ES-I3 (cell line): ENCODE results near the gene TTC22.

Source experiments
- H3K36me3 ChIP-seq: 2 replicates; pipeline ENCODE4 v1.6.1; 2013; ENCODE audit warnings: mild to moderate bottlenecking, low read length, control low read depth, moderate library complexity; ENCODE audit not compliant: insufficient read depth
- H3K4me1 ChIP-seq: 2 replicates; pipeline ENCODE4 v1.6.1; 2013; ENCODE audit warnings: mild to moderate bottlenecking, control low read depth, low read length; ENCODE audit not compliant: insufficient read depth
- H3K9ac ChIP-seq: 2 replicates; pipeline ENCODE4 v1.6.1; 2013; ENCODE audit warnings: low read depth, mild to moderate bottlenecking, low read length, moderate library complexity
- H3K9me3 ChIP-seq: 2 replicates; pipeline ENCODE4 v1.6.1; 2013; ENCODE audit warnings: mild to moderate bottlenecking, low read length, moderate library complexity; ENCODE audit not compliant: control insufficient read depth, insufficient read depth

Gene TTC22

GRCh38 chr1:54745864-54746263 lies 55.3 kb downstream of the TTC22 start:
- Histone ChIP-seq H3K36me3 (peaks cover 6% of the 10 kb centered on the region; the same call in 1 of the 2 replicates), H3K9ac (no peak overlapping the region), H3K9me3 (no peaks in the 10 kb centered on the region)

GRCh38 chr1:54745274-54745673 lies 55.8 kb downstream of the TTC22 start:
- H3K4me1 ChIP-seq: no peaks in the 10 kb centered on the region
- H3K9me3 ChIP-seq: no peaks in the 10 kb centered on the region
- H3K9ac ChIP-seq: no peak overlapping the region
- H3K36me3 ChIP-seq: peaks cover 6% of the 10 kb centered on the region; the same call in 1 of the 2 replicates

More at GRCh38 chr1:54745864-54746263, 55.3 kb downstream of the TTC22 start:
- no peaks in the 10 kb centered on the region for H3K4me1 ChIP-seq

DNA sequence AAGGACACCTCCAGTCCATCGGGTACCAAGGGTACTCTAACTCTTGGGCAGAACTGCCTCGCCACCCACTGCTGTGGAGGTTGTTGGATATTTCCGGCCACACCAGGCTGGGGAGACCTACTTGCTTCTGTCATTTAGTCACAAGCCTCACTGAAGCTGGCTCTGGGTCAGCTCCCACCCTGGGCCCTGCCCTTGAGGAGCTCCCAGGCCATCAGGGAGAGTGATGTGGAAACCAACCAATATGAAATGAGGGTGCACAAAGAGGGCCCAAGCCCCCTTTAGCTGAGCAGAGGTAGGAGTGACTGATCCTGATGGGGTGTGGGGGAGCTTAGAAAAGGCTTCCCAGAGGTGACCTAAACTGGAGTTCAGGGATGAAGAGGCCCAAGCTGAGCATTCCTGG lies 56.4 kb downstream of the TTC22 start:
- Histone ChIP-seq H3K9ac (no peak overlapping the region), H3K9me3 (no peaks in the 10 kb centered on the region), H3K4me1 (no peaks in the 10 kb centered on the region), H3K36me3 (peaks cover 7% of the 10 kb centered on the region)

GRCh38 chr1:54743416-54744226 lies 57.5 kb downstream of the TTC22 start:
- no peak overlapping the region for H3K9ac ChIP-seq
- H3K4me1 ChIP-seq: no peaks in the 10 kb centered on the region
- H3K36me3 ChIP-seq: peaks cover 11% of the 10 kb centered on the region
- no peaks in the 10 kb centered on the region for H3K9me3 ChIP-seq

DNA sequence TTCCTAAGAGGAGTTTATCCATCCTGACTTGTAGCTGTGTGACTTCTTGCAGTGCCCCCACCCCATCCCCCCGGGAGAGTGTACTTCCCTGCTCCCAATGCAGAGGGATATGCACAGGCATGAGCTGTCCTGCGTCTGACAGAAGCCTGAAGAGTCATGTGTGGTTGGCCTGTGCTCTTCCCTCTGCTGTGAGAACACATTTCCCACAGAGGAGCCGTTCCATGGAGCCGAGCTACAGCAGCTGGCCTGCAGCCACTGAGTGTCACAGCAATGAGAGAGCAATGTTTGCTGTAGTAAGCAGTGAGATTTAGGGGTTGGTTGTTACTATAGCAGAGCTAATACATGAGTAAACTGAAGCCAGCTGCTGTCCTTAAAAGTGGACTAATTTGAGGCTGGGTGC lies 58.8 kb downstream of the TTC22 start:
- no peaks in the 10 kb centered on the region for H3K4me1 ChIP-seq
- H3K9me3 ChIP-seq: no peaks in the 10 kb centered on the region
- no peak overlapping the region for H3K9ac ChIP-seq
- peaks cover 11% of the 10 kb centered on the region for H3K36me3 ChIP-seq

DNA sequence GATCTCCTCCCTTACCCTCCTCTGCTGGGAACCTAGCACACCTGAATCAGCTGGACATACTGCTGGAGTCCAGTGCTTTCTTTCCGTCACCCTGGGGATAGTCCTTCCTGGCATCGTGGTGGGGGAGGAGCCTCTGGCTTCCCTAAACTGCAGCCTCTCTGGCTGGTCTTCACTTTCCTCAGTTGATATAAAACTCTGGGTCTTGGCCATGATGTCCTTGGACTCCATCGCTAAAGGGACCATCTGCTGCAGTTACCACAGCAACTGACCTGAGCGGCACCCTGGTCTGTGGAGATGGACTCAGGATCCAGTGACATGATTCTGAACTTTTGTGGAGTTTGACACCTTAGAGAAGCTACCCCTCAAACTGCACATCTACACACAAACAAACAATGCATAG lies 59.6 kb downstream of the TTC22 start:
- H3K36me3 ChIP-seq: peaks cover 11% of the 10 kb centered on the region
- H3K9ac ChIP-seq: no peak overlapping the region
- H3K4me1 ChIP-seq: no peaks in the 10 kb centered on the region
- no peaks in the 10 kb centered on the region for H3K9me3 ChIP-seq

GRCh38 chr1:54738244-54738643 lies 62.9 kb downstream of the TTC22 start:
- peaks cover 11% of the 10 kb centered on the region for H3K36me3 ChIP-seq
- H3K4me1 ChIP-seq: no peaks in the 10 kb centered on the region
- no peaks in the 10 kb centered on the region for H3K9me3 ChIP-seq
- H3K9ac ChIP-seq: no peak overlapping the region

DNA sequence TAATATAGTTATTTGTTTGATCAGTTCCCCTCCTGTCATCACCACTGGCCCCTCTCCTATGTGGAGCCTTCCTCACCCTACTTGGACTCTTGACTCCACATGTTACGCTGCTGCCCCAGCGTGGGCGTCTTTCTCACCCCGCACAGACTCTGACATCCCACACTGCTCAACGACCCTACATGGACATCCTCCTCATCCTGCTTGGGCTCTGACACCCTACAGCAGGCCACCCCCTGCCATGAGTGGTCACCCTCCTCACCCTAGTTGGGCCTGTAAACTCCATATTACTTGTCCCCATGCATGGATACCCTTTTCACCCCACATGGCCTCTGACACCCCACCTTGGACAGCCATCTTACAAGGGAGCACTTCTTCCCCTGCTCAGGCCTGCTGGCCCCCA lies 64.4 kb downstream of the TTC22 start:
- Histone ChIP-seq H3K9me3 (no peaks in the 10 kb centered on the region), H3K9ac (no peak overlapping the region), H3K36me3 (peaks cover 6% of the 10 kb centered on the region), H3K4me1 (no peaks in the 10 kb centered on the region)
